SH-SY5Y (cell line): Measurements from ENCODE around the gene MT1G.

Source experiments
- GATA2 ChIP-seq: IDR thresholded peaks from 2 replicates; pipeline ENCODE4 v1.6.1; 2011; ENCODE audit warnings: mild to moderate bottlenecking, low read depth, low read length
- GATA3 ChIP-seq: IDR thresholded peaks from 2 replicates; pipeline ENCODE4 v1.6.1; 2011; ENCODE audit warnings: low read depth, mild to moderate bottlenecking, low read length, moderate library complexity

GRCh38 chr16:56653218-56653617 is 14.6 kb downstream of the MT1G start:
- TF ChIP-seq GATA3 (no peak), GATA2 (no peak)
